CD4-positive, alpha-beta T cell treated with Interleukin-4 for 1 hour (primary cell): ENCODE results near the gene RGS21.
"Not testable (repeated sequence)": the region's sequence is repeated elsewhere in the genome, so short reads cannot be mapped to it uniquely, and the experiment has no call there.

Experiments
- DNase-seq, 2 donors: peaks; one replicate each; pipeline ENCODE4 v3.0.0-alpha.2; 2020 to 2022

Gene RGS21

GRCh38 chr1:192316942-192317450, at the start of gene RGS21:
RGS21 (plus strand) TSS chr1:192316992; CDS start chr1:192343037, 26,045 bp downstream.
- DNase-seq: no peak

GRCh38 chr1:192268468-192269052, 48.2 kb upstream of the RGS21 start:
- no peak for DNase-seq

DNA sequence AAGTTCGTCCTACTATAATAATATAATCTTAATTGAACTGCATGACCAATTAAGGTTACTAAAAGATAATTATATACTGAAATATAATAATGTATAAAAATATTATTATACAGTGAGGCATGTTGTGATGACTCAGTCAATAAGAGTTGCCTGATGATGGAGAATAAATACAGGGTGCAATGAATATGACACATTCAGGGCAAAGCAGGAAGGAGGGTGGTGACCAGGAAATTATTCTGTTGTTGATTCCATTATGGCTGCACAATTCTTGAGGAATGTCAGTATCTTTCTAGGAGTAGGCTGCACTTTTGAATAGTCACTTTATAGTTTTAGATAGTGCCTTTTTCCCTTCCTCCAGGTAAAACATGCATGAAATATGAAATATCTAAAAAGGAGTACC, 46.4 kb upstream of the RGS21 start:
- DNase-seq: no peak

- no peak for DNase-seq
Observed at GRCh38 chr1:192272732-192273131, 44.1 kb upstream of the RGS21 start.

DNA sequence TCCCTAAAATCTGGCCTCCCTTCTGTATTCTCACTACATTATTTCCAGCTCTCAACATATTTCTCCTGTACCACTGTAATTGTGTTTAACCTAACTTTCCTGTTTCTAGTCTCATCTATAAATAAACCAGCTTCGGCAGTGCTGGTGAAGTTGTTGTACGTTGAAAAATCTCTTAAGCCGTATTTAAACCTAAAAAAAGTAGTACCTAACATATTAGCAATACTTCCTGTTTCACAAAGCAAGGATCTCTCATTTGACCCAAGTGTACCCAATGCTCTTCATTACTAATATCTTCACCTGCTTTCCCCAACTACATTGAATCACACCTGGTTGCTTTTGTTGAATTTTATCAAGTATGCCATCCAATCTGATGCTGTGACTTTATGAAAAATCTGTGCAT, 42.2 kb upstream of the RGS21 start:
- no peak for DNase-seq

DNA sequence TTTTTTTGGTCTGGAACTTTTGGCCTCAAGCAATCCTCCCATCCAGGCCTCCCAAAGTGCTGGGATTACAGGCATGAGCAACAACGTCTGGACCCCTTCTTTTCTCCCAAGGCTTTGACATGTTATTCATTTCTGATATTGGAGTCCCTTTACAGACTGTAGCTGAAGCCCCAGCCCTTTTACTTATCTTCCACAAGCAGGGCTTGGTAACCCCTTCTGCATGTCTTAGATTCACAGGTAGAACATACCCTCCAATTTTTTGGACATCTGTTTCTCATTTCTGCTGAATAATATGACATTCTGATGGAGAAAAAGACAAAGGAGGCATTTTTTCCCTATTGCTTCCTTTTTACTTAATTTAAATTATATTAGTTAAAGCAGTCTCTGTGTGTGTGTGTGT, 39.2 kb upstream of the RGS21 start:
- no peak for DNase-seq

GRCh38 chr1:192284927-192285326, 31.9 kb upstream of the RGS21 start:
- DNase-seq: no peak

DNA sequence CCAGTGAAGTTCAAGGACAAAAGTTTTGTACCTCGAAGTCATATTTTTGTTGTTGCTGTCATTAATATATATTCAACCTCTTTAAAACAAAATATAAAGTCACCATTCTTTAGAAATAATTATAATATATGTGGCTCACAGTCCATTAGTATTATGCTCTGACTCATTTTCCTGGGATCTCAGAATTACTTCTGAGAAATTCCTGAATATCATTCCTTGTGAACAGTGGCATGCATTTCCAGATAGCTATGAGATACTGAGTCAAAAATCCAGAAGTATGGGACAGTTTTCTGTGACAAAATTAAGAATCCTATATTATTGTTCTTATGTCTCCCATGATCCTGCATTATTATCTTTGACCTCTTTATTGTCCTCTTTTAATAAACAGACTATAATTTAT, 13.8 kb upstream of the RGS21 start:
- no peak for DNase-seq

GRCh38 chr1:192308314-192308713, 8.5 kb upstream of the RGS21 start:
- not testable (repeated sequence) for DNase-seq

DNA sequence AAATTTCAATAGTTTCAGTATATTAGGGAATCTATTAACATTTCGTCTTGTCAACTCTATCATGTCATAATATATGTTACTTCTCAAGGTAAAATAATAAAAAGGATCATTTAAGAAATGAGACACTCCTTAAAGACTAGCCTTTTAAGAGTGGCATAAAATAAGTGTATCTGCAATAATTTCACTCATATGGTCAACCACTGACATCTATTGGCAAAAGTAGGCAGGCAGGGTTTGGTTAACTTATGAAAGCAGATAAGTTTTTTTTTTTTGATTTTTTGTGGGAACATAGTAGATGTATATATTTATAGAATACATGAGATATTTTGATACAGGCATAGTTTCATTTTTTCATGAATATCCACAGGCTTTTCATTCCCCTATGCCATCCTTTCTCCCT, 5.5 kb upstream of the RGS21 start:
- no peak for DNase-seq

- no peak for DNase-seq
Observed at GRCh38 chr1:192327997-192328396, 11.2 kb downstream of the RGS21 start.

- DNase-seq: no peak
Observed at GRCh38 chr1:192342842-192343241, 26.1 kb downstream of the RGS21 start.

- DNase-seq: no peak
Observed at GRCh38 chr1:192343344-192343743, 26.6 kb downstream of the RGS21 start.

DNA sequence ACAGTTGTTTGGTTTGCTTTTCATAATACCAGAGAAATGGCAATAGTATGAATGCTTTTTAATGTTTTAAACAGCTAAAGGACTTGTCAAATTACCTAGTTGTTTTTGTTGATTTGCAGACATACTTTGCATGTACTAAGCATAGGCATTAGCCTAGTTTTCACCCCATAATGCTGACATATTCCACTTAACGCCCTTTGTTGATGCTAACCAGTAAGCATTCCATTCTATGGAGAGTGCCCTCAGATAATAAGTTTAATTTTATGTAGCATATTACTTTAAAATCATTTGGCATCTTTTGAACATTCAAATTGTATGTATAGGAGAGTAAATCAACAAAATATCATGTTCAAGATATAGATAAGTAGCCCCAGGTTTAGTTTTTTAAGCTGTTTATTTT, 32.5 kb downstream of the RGS21 start:
- no peak for DNase-seq

DNA sequence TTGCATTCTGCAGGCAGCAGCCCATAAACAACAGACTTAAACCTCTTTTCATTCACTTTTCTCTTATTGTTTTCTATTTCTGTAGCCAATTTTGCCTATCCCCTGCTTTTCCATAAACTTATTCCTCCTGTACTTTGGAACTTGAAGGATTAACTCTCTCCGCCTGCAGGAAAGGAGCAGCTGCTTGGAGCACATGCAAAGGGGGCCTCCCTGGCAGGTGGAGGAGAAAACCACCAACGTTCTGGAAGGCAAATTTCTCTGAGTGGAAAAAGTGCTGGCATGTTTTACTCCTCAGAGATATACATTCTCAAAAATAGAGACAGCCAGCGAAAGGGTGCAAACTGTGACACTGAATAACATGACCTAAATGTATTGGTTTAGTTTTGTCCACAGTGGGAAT, 33.6 kb downstream of the RGS21 start:
- DNase-seq: no peak

- DNase-seq: no peak
Observed at GRCh38 chr1:192351550-192351949, 34.8 kb downstream of the RGS21 start.

DNA sequence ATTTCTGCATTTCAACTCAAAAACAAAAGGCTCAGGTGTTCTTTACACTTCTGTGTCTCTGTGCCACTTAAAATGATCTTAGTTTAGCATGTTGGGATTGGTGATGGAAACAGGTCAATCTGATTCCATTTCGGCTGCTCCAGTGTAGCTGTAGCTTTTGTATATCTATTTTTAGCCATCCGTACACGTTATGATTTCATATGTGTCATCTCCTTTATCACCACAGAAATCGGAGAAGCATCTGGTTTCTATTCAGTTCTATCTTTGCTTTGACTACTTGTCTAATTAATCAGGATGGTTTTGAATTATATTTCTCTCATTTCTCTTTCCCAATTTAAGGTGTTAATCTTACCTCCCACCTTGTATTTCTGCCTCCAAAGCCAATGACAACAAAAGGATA, 41.1 kb downstream of the RGS21 start:
- no peak for DNase-seq

DNA sequence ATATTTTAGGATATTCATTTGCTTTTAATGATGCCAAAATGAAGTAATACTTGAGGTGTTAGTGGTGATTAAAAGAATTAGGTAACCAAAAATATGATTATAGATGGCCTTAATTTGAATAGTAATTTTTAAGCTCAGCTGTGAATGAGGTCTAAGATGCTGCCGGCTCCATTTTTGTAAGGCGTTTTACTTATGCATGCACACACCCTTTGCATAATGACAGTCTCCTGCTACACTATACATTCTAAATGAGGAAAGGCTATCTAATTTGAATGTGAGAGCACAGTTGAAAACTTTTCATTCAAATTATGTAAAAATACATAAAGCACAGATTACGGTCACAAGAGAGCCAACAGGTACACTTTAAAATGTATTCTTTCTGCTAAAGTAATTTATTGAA, 41.6 kb downstream of the RGS21 start:
- DNase-seq: no peak

GRCh38 chr1:192358822-192359221, 42.0 kb downstream of the RGS21 start:
- DNase-seq: no peak

GRCh38 chr1:192363177-192363576, 46.4 kb downstream of the RGS21 start:
- DNase-seq: no peak

DNA sequence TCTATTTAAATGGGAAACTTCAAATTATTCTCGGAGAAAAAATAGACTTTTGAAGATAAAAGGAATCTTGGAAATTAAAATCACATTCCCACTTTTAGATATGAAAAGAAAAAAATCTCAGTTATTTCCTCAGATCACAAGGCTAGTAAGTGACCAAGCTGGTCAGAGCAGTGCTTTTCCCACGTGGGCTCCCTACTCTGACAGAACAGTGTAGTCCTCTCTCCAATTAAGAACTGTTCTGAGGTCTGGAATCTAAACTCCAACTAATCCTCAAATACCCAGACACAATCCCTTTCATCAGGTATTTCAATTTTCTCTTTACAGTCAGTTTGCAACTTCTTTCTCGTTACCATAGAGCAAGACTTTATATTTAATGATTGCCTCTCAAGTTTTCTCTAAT, 50.6 kb downstream of the RGS21 start:
- no peak for DNase-seq

DNA sequence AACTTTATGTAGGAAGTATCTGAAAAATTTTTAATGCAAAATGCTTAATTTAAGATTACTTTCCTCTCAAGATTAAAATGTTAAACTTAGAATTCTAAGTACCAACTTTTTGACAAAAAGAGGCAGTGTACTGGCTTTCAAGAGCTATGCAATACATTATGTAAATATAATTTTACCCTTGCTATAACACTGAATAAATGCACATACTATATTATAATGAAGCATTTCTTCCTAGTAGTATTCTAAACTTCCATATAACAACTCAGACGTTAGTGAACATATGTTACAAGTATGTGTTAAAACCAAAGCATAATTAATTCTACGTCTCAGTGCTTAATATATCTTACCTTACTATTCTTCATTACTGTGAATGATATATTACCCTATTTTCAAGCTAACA, 58.5 kb downstream of the RGS21 start:
- DNase-seq: no peak

DNA sequence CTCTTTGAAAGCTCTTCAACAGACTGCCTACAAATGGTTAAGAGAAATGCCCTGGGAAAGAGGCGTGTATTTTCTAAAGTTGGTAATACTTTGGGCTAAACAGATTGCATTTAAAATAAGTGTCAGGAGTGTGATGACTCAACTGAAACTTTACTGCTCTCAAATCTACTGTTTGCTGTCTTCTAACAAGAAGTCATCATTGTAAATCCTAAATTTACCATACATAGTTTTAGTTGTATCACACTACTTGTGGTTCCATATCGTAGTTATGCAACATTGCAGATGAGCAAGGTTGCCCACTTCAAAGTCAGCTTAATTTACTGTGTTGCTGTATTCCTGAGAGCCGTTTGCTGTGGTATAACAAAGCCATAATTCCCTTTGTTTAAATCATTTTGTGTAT, 59.6 kb downstream of the RGS21 start:
- no peak for DNase-seq

DNA sequence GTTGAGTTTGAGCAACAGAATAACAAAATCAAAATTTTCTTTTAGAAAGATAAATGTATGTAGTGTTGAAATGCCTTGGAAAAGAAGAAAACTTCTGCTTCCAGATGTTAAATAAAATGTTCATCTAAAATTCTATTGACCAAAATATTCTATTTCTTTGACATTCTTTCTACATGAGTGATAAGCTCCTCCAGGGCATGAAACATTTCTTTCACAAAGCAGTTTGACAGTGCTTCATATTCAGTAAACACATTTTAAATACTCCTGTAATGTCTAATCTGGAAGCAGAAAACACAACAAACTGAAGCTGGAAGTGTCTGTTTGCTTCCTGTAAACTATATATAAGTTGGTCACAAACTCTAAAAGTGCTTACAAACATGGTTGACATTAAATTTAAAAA, 61.5 kb downstream of the RGS21 start:
- DNase-seq: no peak

DNA sequence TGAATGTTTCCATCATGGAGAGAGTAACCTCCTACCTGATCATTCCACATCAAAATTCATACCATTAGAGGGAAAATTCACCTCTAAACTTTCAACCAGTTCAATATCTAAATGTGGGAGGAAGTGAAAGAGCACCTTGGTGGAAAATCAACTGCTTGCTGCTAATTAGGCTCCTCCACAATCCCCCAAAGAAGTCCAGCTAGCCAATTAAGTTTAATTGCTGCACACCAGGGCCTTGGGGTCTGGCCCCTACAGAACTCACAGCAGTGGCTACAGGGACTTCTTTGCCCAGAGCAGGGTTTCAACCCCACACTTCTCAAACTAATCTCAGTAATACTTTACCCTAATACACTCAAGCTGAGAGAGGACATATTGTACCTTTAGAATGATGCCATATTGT, 62.1 kb downstream of the RGS21 start:
- no peak for DNase-seq

- DNase-seq: no peak
Observed at GRCh38 chr1:192379554-192379953, 62.8 kb downstream of the RGS21 start.
